AG04450 (cell line): ENCODE results near the gene GTF2E1. TPM values are rescaled to one million over a fixed set of nuclear protein-coding genes. Genes with fewer than 3 reads are reported as not detected.
A peak's percentile ranks its signal among the peaks of the same experiment; 100 is the strongest.

Experiments used
- CTCF ChIA-PET: fragments of 300-600, 350-600 bp; formaldehyde crosslinking; extraction: SDS; loops from one replicate; lab custom pipeline; 2022; ENCODE audit warnings: antibody characterized with exemption, inconsistent platforms; lab: Charles Lee
- POLR2A ChIA-PET: fragments of 350-600 bp; formaldehyde crosslinking; extraction: SDS; loops from one replicate; lab custom pipeline; 2021; ENCODE audit warnings: antibody characterized with exemption, inconsistent platforms; lab: Yijun Ruan, JAX
- DNase-seq: peaks from one replicate; pipeline ENCODE4 v3.0.0-alpha.2; 2011; ENCODE audit warnings: low read depth, low spot score
- H3K27ac ChIP-seq: one replicate; pipeline ENCODE4 v1.5.1; 2012; ENCODE audit warnings: low read depth, low read length, control low read depth
- H3K27me3 ChIP-seq: one replicate; pipeline ENCODE4 v1.6.0; 2012; ENCODE audit warnings: low read length; ENCODE audit not compliant: control insufficient read depth, insufficient read depth
- H3K4me3 ChIP-seq: 2 replicates; pipeline ENCODE4 v1.5.1; 2011; ENCODE audit warnings: mild to moderate bottlenecking, low read depth, low read length, control low read depth
- H3K9me3 ChIP-seq: 2 replicates; pipeline ENCODE4 v1.5.1; 2012; ENCODE audit warnings: low read length; ENCODE audit not compliant: control insufficient read depth, insufficient read depth
- polyA plus RNA-seq: library from polyadenylated mRNA; depleted of rRNA; stranded (reverse); fragments of >200 nt; gene quantifications from 2 replicates; pipeline ENCODE4 v1.2.3, GENCODE V29; 2011
- TF ChIP-seq, protein P1 (sequence below): IDR thresholded peaks from 2 replicates; pipeline ENCODE4 v1.5.1; 2011; ENCODE audit warnings: low read depth, low read length, control low read depth, inconsistent platforms

GTF2E1 gene
- polyA plus RNA-seq, 1 experiment: 15.5 TPM

DNA sequence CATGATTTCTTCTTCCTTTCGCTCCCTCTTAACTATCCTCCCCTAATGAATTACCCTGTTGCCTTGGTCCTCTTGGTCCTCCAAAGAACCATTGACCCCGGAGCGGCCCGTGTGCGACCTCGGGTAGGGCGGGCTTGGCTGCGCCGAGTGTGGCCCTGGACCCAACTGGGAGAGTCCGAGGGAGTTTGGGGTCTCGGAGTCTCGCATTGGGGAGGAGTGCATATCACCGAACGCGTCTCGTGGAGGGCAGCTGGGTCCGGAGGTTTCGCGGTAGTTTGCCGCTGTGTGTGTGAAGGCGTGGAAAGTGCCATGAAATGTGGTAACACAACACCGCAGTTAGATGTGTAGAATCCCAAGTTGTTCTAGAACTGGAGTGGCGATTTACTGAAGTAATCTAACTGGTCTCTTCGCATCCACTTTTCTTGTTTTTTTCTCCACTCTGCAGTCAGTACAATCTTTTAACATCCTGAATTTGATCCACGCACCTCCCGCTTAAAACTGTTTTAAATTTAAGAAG is 363 bp downstream of the GTF2E1 start:
- ChIA-PET CTCF (interaction anchor here (0.6 to 2.1 kb wide), 6 partner anchors 51 to 280 kb away, joined by 3 to 9 read pairs (median 6); no protein-coding TSS in a partner anchor), POLR2A (interaction anchor here (0.6 to 1.1 kb wide), 6 partner anchors 11 to 165 kb away, joined by 3 to 5 read pairs (median 3); partner anchors contain the start of genes NDUFB4 and STXBP5L)
- peaks cover 5% of the 10 kb centered on the region for H3K9me3 ChIP-seq
- TF ChIP-seq, protein P1, sequence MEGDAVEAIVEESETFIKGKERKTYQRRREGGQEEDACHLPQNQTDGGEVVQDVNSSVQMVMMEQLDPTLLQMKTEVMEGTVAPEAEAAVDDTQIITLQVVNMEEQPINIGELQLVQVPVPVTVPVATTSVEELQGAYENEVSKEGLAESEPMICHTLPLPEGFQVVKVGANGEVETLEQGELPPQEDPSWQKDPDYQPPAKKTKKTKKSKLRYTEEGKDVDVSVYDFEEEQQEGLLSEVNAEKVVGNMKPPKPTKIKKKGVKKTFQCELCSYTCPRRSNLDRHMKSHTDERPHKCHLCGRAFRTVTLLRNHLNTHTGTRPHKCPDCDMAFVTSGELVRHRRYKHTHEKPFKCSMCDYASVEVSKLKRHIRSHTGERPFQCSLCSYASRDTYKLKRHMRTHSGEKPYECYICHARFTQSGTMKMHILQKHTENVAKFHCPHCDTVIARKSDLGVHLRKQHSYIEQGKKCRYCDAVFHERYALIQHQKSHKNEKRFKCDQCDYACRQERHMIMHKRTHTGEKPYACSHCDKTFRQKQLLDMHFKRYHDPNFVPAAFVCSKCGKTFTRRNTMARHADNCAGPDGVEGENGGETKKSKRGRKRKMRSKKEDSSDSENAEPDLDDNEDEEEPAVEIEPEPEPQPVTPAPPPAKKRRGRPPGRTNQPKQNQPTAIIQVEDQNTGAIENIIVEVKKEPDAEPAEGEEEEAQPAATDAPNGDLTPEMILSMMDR: no peak
- no peaks in the 10 kb centered on the region for H3K27me3 ChIP-seq
- peak overlapping the region; percentile 86 for H3K27ac ChIP-seq
- no peak for DNase-seq
- peak overlapping the region; percentile 98 for H3K4me3 ChIP-seq

DNA sequence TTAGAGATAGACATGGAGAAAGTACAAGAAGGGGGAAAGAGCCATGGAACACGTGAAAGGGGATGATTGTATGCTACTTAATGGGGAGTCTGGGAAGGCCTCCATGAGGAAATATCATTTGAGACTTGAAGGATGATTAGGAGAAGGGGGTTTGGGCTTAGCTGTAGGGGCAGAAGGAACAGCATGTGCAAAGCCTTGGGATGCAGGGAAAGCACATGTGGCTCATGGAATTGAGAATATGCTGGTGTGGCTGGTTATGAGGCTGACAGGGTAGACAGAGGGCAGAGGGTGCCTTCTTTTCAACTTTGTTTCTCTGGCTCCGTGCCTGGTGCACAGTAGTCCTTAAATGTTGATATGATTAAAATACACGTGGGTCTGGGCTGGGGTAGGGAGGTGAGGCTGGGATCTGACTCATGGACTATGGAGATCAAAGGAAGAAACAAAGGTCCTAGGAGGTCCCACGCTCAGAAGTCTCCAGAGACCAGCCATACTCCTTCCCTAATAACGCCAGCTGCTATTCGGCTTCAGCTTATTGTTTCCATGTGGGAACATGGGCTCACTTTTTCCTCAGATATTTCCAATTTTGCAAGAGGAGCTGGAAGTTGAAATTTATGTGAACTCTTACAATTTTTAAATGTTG is 1.1 kb downstream of the GTF2E1 start:
- POLR2A ChIA-PET: interaction anchor here (1.1 kb wide), 1 partner anchor 49 kb away, joined by 3 read pairs; no protein-coding TSS in a partner anchor

DNA sequence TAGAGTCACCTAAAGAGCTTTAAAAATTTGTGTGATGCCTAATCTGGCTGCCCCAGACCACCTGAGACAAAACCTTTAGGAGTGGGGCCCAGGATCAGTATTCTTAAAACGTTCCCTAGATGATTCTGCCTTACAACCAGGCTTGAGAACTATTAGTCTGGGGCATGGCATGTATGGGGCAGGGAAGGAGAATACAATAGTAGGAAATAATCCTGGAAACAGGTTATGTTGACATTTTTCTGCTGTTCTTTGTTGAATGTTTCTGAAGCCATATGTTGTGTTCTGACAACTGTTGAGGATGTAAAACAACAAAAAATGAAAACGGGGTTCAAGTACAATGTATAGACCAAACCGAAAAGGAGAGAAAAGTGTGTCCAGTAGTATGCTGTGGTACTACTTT is 2.9 kb downstream of the GTF2E1 start:
- Histone ChIP-seq H3K27me3 (no peaks in the 10 kb centered on the region), H3K4me3 (no peak overlapping the region), H3K9me3 (no peaks in the 10 kb centered on the region), H3K27ac (no peak overlapping the region)
- POLR2A ChIA-PET: no interaction called here
- TF ChIP-seq, protein P1: no peak
- CTCF ChIA-PET: no interaction called here
- DNase-seq: no peak

More for the DNA sequence above, 1.1 kb downstream of the GTF2E1 start:
- TF ChIP-seq, protein P1: no peak
- Histone ChIP-seq H3K27ac (no peak overlapping the region), H3K4me3 (peak overlapping the region; percentile 98), H3K27me3 (no peaks in the 10 kb centered on the region), H3K9me3 (no peaks in the 10 kb centered on the region)
- CTCF ChIA-PET: interaction anchor here (0.6 to 1.5 kb wide), 4 partner anchors 52 to 182 kb away, joined by 4 to 6 read pairs (median 5); no protein-coding TSS in a partner anchor
- no peak for DNase-seq

DNA sequence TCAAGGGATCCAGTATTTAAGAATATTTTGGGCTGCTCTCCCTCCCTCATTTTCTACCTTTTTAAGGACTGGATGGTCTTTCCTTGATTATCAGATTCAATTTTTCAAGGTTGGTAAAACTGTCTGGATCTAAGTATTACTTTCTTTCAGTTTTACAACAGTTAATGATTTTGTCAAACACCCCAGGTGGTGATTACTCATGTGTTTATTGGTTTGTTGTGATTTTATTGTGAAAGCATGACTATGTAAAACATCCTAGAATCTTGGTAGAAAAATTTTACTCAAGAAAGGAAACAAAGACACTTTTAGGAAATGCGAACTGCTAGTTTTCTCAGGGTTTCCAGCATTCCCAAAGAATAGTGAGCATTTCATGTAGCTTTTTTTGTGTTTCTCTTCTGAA is 7.3 kb downstream of the GTF2E1 start:
- ChIA-PET CTCF (interaction anchor here (1.2 kb wide), 1 partner anchor 28 kb away, joined by 3 read pairs; no protein-coding TSS in a partner anchor), POLR2A (no interaction called here)
- no peak overlapping the region for H3K27ac ChIP-seq
- DNase-seq: no peak
- H3K27me3 ChIP-seq: no peaks in the 10 kb centered on the region
- H3K4me3 ChIP-seq: no peak overlapping the region
- TF ChIP-seq, protein P1: no peak
- no peaks in the 10 kb centered on the region for H3K9me3 ChIP-seq

DNA sequence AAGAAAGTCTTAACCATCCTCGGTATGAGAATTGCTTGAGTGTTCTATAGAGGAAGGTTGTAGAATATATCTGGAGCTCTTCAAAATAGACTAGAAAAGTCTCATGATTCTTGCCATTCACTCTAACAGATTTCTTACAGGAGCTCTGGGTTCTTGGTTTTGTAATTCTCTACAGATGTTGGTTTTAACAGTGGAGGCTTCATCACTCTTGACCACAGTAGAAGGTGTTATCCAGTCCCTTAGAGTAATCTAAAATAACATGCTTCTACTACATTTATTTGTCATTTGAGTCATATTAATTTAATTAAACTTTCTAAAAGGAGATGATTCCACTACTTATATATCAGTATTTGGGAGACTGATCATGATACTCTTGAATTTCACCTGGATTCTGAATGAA is 9.7 kb downstream of the GTF2E1 start:
- Histone ChIP-seq H3K27ac (no peak overlapping the region), H3K27me3 (no peaks in the 10 kb centered on the region), H3K4me3 (no peak overlapping the region), H3K9me3 (no peaks in the 10 kb centered on the region)
- CTCF ChIA-PET: interaction anchor here (0.8 to 2.9 kb wide), 2 partner anchors 43 to 193 kb away, joined by 3 to 20 read pairs; no protein-coding TSS in a partner anchor
- TF ChIP-seq, protein P1: no peak
- DNase-seq: no peak
- POLR2A ChIA-PET: no interaction called here
